Lung (tissue), 12 donors: Measurements from ENCODE around the gene TUBA1C. TPM values are rescaled to one million over a fixed set of nuclear protein-coding genes. Genes with fewer than 3 reads are reported as not detected.
"Not testable (repeated sequence)": the region's sequence is repeated elsewhere in the genome, so short reads cannot be mapped to it uniquely, and the experiment has no call there.

Experiments
- ATAC-seq: fragments of 200-7000 bp; cut with Tn5 transposase; one replicate; pipeline ENCODE4 v1.9.1; 2020; ENCODE audit warnings: moderate number of reproducible peaks; ENCODE audit not compliant: insufficient read depth, low FRiP score
- DNase-seq, 3 donors: peaks; one replicate each; pipeline ENCODE4 v3.0.0-alpha.2; 2013 to 2017
- H3K27ac ChIP-seq, 2 donors: one replicate each; pipeline ENCODE4 v1.5.1; 2013; ENCODE audit warnings: mild to moderate bottlenecking in 2 of 2, moderate library complexity in 2 of 2, control low read depth in 1 of 2, inconsistent platforms in 1 of 2, low read depth in 1 of 2, low read length in 1 of 2
- H3K27me3 ChIP-seq, 3 donors: one replicate each; pipeline ENCODE4 v1.5.1; 2013; ENCODE audit warnings: low read length in 2 of 3; ENCODE audit not compliant: control insufficient read depth in 3 of 3, insufficient read depth in 3 of 3
- H3K36me3 ChIP-seq, 4 donors: one replicate each; pipeline ENCODE4 v1.5.1; 2013; ENCODE audit warnings: low read length in 4 of 4, mild to moderate bottlenecking in 1 of 4, moderate library complexity in 1 of 4; ENCODE audit not compliant: control insufficient read depth in 4 of 4, insufficient read depth in 4 of 4
- H3K4me1 ChIP-seq, 5 donors: one replicate each; pipeline ENCODE4 v1.5.1; 2013; ENCODE audit warnings: low read length in 5 of 5, mild to moderate bottlenecking in 2 of 5, moderate library complexity in 1 of 5; ENCODE audit not compliant: control insufficient read depth in 5 of 5, insufficient read depth in 5 of 5
- H3K4me3 ChIP-seq: one replicate; pipeline ENCODE4 v1.5.1; 2013; ENCODE audit warnings: mild to moderate bottlenecking, control low read depth, moderate library complexity
- H3K9ac ChIP-seq, 2 donors: one replicate each; pipeline ENCODE4 v1.5.1; 2013; ENCODE audit warnings: low read length in 2 of 2, control low read depth in 1 of 2; ENCODE audit not compliant: insufficient read depth in 1 of 2
- H3K9me3 ChIP-seq, 4 donors: one replicate each; pipeline ENCODE4 v1.5.1; 2013; ENCODE audit warnings: low read length in 3 of 4, mild to moderate bottlenecking in 1 of 4, moderate library complexity in 1 of 4; ENCODE audit not compliant: control insufficient read depth in 4 of 4, insufficient read depth in 3 of 4
- CTCF ChIP-seq: IDR thresholded peaks from 2 replicates; pipeline ENCODE4 v1.5.1; 2012; ENCODE audit warnings: mild to moderate bottlenecking; ENCODE audit errors: control extremely low read depth, extremely low read depth
- WGBS, 2 donors: extraction: QIAGEN DNeasy Blood & Tissue Kit; methylation state at CpG; one replicate each; pipeline ENCODE4 v1.1.7; 2013; 5-methylcytosine and 5-hydroxymethylcytosine counted together
- polyA plus RNA-seq, 2 donors: library from polyadenylated mRNA; stranded (reverse); fragments of 200-250 nt; gene quantifications; one replicate each; pipeline ENCODE4 v1.2.1, GENCODE V29; 2013
- total RNA-seq, 2 donors: library from RNA; depleted of rRNA in 1 of 2; stranded (reverse); fragments of >200 nt in 1 of 2; gene quantifications; one replicate each; pipeline ENCODE4 v1.2.1, GENCODE V29; 2014 to 2021
- donor health status: control.
- donor health status: control.
- donor health status: Bipolar disorder and iron deficiency.
- donor health status: healthy.
- donor health status: DM: yes; HTN: yes; CAD: no.

TUBA1C gene
- total and polyA plus RNA-seq, 4 donors = 54.3 to 593 (median 201) TPM

- ATAC-seq (no peak), DNase-seq (no peak)
- no peak overlapping the region for H3K4me3 ChIP-seq
- H3K9me3 ChIP-seq = no peaks in the 10 kb centered on the region
- H3K9ac ChIP-seq = no peak overlapping the region
- no peak for TF ChIP-seq CTCF
- 96% methylated on average over 2 of the region's 2 CpGs for WGBS, 2 donors
- no peak overlapping the region for H3K27ac ChIP-seq
- no peaks in the 10 kb centered on the region for H3K27me3 ChIP-seq
- peaks cover 0 to 6% (median 2%) of the 10 kb centered on the region in 5 donors for H3K4me1 ChIP-seq
- peaks cover 0 to 3% (median 0%) of the 10 kb centered on the region in 4 donors for H3K36me3 ChIP-seq
Measured at GRCh38 chr12:49261721-49262120, 3.2 kb upstream of the TUBA1C start.

- TF ChIP-seq CTCF = no peak
- DNase-seq = peak in 1 of 3 donors; percentile 14
- Histone ChIP-seq H3K27me3 (no peaks in the 10 kb centered on the region), H3K4me3 (no peak overlapping the region), H3K36me3 (peaks cover 0 to 8% (median under 1%) of the 10 kb centered on the region in 4 donors), H3K9ac (no peak overlapping the region), H3K27ac (no peak overlapping the region), H3K9me3 (no peaks in the 10 kb centered on the region), H3K4me1 (peaks cover 0 to 6% (median 6%) of the 10 kb centered on the region in 5 donors)
- ATAC-seq = no peak
- 84 to 88% methylated on average over 5 of the region's 5 CpGs for WGBS, 2 donors
Measured at GRCh38 chr12:49263400-49263763, 1.5 kb upstream of the TUBA1C start.

GRCh38 chr12:49264466-49264872 is 413 bp upstream of the TUBA1C start:
- Histone ChIP-seq H3K9me3 (no peaks in the 10 kb centered on the region), H3K4me1 (peaks cover 0 to 6% (median 6%) of the 10 kb centered on the region in 5 donors), H3K9ac (peak overlapping the region in 1 of 2 donors; percentile 17), H3K27ac (peak overlapping the region; percentile 88 to 90), H3K27me3 (no peaks in the 10 kb centered on the region), H3K4me3 (peak overlapping the region; percentile 46), H3K36me3 (peaks cover 0 to 8% (median 2%) of the 10 kb centered on the region in 4 donors)
- no peak for TF ChIP-seq CTCF
- DNase-seq (no peak), ATAC-seq (peak; percentile 59)
- WGBS, 2 donors = 0 to 1% methylated on average over 35 of the region's 35 CpGs

- H3K36me3 ChIP-seq = peaks cover 5 to 33% (median 24%) of the 10 kb centered on the region in 4 donors
- WGBS, 2 donors = 84 to 94% methylated on average over 4 to 6 of the region's 6 CpGs
- ATAC-seq, H3K27ac ChIP-seq, H3K9me3 ChIP-seq, H3K27me3 ChIP-seq, H3K4me3 ChIP-seq, H3K9ac ChIP-seq, H3K4me1 ChIP-seq, DNase-seq: not testable (repeated sequence)
Measured at GRCh38 chr12:49269191-49269590, 4.3 kb downstream of the TUBA1C start.
